ENCODE measurements around the gene LPCAT1.

DNA sequence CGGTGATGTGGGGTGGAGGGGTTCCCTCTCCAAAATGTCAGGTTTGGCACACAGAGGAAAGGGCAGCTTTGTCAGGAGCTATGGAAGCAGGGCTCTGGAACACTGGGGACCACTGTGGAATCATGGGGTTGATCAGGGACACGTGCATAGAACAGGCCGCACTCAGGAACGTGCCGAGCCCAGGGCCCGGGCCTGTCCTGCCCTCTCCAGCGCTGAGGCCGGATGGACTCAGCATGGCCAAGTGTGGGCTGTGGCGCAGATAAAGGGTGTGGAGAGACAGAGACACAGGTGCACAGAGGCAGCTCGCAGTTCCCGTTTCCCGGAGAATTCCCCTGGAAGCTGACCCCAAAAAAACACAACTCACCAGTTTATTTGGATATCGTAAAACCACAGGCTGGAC is 40.7 kb downstream of the LPCAT1 start:
- TF ChIP-seq, protein P1, sequence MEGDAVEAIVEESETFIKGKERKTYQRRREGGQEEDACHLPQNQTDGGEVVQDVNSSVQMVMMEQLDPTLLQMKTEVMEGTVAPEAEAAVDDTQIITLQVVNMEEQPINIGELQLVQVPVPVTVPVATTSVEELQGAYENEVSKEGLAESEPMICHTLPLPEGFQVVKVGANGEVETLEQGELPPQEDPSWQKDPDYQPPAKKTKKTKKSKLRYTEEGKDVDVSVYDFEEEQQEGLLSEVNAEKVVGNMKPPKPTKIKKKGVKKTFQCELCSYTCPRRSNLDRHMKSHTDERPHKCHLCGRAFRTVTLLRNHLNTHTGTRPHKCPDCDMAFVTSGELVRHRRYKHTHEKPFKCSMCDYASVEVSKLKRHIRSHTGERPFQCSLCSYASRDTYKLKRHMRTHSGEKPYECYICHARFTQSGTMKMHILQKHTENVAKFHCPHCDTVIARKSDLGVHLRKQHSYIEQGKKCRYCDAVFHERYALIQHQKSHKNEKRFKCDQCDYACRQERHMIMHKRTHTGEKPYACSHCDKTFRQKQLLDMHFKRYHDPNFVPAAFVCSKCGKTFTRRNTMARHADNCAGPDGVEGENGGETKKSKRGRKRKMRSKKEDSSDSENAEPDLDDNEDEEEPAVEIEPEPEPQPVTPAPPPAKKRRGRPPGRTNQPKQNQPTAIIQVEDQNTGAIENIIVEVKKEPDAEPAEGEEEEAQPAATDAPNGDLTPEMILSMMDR (conservative IDR thresholded peaks at IDR 0.05), result no peak
- TF ChIP-seq ZFX (IDR thresholded peaks at IDR 0.05), result no peak

All from C4-2B (cell line).